Measurements from ENCODE around the gene OR10H1. TPM values are rescaled to one million over a fixed set of nuclear protein-coding genes. Genes with fewer than 3 reads are reported as not detected.
"Not testable (repeated sequence)": the region's sequence is repeated elsewhere in the genome, so short reads cannot be mapped to it uniquely, and the experiment has no call there.

OR10H1 gene
- not detected for total RNA-seq

GRCh38 chr19:15815306-15815705 lies at the start of gene OR10H1:
Gene OR10H1 (minus strand): TSS chr19:15815664. CDS start chr19:15808037, 7,627 bp downstream.
- no peaks in the 10 kb centered on the region for H3K9me3 Mint-ChIP-seq
- peaks cover 2% of the 10 kb centered on the region for H3K27me3 Mint-ChIP-seq
- H3K36me3 Mint-ChIP-seq = no peaks in the 10 kb centered on the region
- CTCF ChIA-PET = no interaction called here
- no peak for DNase-seq
- POLR2A ChIA-PET = no interaction called here
- intact Hi-C loops (cut with micrococcal nuclease) = no loop called here
- H3K4me3 Mint-ChIP-seq = no peak within 1 kb of the TSS
- peaks cover 6% of the 10 kb centered on the region for H3K4me1 Mint-ChIP-seq (ENCODE audit: low read depth)
- H3K27ac Mint-ChIP-seq = no peak within 1 kb of the TSS

DNA sequence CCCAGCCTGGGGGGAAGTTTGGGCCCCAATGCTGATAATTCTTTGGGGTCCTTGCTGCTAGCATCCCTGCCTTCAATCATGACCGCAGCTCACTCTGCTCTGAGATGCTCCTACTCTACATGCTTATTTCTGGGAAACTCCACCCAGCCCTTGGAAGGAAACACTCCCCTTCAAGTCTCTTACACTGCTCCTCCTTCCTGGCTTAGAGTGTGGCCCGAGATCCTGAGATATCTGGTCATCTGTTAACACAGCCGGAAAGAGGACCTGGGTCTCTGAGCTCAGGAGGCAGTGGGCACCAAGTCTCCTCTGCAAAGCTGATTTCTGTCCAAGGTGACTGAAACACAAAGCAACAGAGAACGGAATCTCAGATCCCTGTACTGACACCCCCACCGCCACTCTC lies 49.4 kb upstream of the OR10H1 start:
- no peak for DNase-seq
- Mint-ChIP-seq H3K4me1 (ENCODE audit: low read depth) (no peaks in the 10 kb centered on the region), H3K27me3 (peaks cover 5% of the 10 kb centered on the region), H3K27ac (no peak overlapping the region), H3K4me3 (no peak overlapping the region), H3K9me3 (no peaks in the 10 kb centered on the region), H3K36me3 (no peaks in the 10 kb centered on the region)
- intact Hi-C loops (cut with micrococcal nuclease) = loop anchor here (5.0 kb wide), 1 partner anchor 43 kb away; no protein-coding TSS in a partner anchor
- CTCF ChIA-PET = no interaction called here
- POLR2A ChIA-PET = no interaction called here

DNA sequence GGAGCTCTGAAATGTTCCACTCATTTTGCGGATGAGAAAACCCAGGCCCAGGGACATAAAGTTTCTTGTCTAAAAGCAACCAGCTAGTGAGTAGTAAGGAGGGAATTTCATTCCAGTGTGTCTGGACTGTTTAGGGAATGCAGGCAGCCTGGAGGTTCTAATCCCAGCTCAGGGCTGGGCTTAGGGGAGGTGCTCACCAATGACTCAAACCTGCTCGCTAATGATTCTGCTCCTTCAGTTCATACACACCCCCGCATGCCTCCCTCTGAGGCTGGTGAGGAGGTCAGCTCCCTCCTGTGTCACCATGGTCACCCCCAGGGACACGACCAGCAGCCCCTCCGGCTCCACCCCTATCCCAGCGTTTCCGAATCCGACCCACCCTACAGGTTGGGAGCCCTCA lies 47.8 kb upstream of the OR10H1 start:
- ChIA-PET POLR2A (no interaction called here), CTCF (no interaction called here)
- DNase-seq = no peak
- Mint-ChIP-seq H3K9me3 (no peaks in the 10 kb centered on the region), H3K27ac (no peak overlapping the region), H3K4me1 (ENCODE audit: low read depth) (no peaks in the 10 kb centered on the region), H3K36me3 (no peaks in the 10 kb centered on the region), H3K27me3 (peaks cover 2% of the 10 kb centered on the region), H3K4me3 (no peak overlapping the region)
- intact Hi-C loops (cut with micrococcal nuclease) = no loop called here

DNA sequence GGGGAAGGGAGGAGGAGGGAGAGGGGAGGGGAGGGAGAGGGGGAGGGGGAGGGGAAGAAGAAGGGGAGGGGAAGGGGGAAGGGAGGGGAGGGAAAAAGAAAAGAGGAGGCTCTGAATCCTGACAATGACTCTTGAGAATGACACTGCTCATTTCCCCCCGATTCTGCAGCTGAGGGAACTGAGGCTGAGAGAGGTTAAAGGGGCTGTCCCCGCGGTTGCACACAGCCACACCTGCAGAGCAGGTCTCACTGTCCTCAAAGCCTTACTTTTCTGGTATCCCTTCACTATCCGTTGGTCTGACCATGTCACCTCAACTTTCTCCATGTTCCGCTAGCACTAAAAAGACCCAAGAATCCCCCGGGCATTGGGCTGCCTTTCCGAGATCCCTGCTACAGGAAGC lies 47.0 kb upstream of the OR10H1 start:
- intact Hi-C loops (cut with micrococcal nuclease) = no loop called here
- no peaks in the 10 kb centered on the region for H3K36me3 Mint-ChIP-seq
- CTCF ChIA-PET = no interaction called here
- POLR2A ChIA-PET = no interaction called here
- no peak overlapping the region for H3K27ac Mint-ChIP-seq
- no peaks in the 10 kb centered on the region for H3K9me3 Mint-ChIP-seq
- H3K27me3 Mint-ChIP-seq = peaks cover 2% of the 10 kb centered on the region
- H3K4me1 Mint-ChIP-seq (ENCODE audit: low read depth) = no peaks in the 10 kb centered on the region
- no peak for DNase-seq
- H3K4me3 Mint-ChIP-seq = no peak overlapping the region

GRCh38 chr19:15860522-15860921 lies 45.1 kb upstream of the OR10H1 start:
- CTCF ChIA-PET = interaction anchor here (0.7 kb wide), 1 partner anchor 915 kb away, joined by 3 read pairs; no protein-coding TSS in a partner anchor
- no peak for DNase-seq
- POLR2A ChIA-PET = no interaction called here
- no peaks in the 10 kb centered on the region for H3K36me3 Mint-ChIP-seq
- H3K4me3 Mint-ChIP-seq = no peak overlapping the region
- intact Hi-C loops (cut with micrococcal nuclease) = no loop called here
- H3K9me3 Mint-ChIP-seq = no peaks in the 10 kb centered on the region
- no peaks in the 10 kb centered on the region for H3K4me1 Mint-ChIP-seq (ENCODE audit: low read depth)
- no peak overlapping the region for H3K27ac Mint-ChIP-seq
- H3K27me3 Mint-ChIP-seq = peaks cover 2% of the 10 kb centered on the region

DNA sequence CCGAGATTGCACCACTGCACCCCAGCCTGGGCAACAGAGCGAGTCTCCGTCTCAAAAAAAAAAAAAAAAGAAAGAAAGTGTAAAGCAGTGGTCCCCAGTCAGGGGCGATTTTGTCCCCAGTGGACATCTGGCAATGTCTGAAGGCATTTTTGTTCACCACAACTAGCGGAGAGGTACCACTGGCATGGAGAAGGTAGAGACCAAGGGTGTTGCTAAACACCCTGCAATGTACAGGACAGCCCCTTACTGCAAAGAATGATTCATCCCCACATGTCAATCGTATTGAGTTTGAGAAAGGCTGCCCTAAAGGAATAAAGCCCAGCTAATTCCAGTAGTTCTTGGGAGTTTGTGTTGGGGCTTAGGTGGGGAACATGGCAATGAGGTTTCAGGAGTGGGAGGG lies 43.7 kb upstream of the OR10H1 start:
- Mint-ChIP-seq H3K27ac (no peak overlapping the region), H3K9me3 (no peaks in the 10 kb centered on the region), H3K36me3 (no peaks in the 10 kb centered on the region), H3K27me3 (peaks cover 2% of the 10 kb centered on the region), H3K4me1 (ENCODE audit: low read depth) (no peaks in the 10 kb centered on the region), H3K4me3 (no peak overlapping the region)
- ChIA-PET POLR2A (interaction anchor here (0.6 kb wide), 1 partner anchor 1271 kb away, joined by 3 read pairs; no protein-coding TSS in a partner anchor), CTCF (no interaction called here)
- intact Hi-C loops (cut with micrococcal nuclease) = no loop called here
- no peak for DNase-seq

DNA sequence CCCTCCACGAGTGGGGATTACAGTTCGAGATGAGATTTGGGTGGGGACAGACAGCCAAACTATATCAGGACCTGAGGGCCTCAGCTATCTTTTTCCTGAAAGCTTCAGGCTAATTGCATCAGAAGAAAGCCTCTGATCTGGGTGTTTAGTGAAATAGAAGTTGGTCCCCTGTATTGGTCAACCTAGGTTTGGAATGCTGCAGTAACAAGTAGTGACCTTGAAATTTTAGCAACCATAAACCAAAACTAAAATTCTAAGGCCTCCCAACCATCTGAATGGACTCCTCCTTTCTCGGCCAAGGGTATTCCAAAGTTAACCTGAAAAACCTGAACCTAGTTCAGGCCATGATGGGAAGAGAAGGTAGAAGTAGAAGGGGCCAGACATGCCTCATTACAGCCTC lies 34.9 kb upstream of the OR10H1 start:
- Mint-ChIP-seq H3K27ac (no peak overlapping the region), H3K4me1 (ENCODE audit: low read depth) (peaks cover 4% of the 10 kb centered on the region), H3K9me3 (no peaks in the 10 kb centered on the region), H3K27me3 (no peaks in the 10 kb centered on the region), H3K4me3 (no peak overlapping the region), H3K36me3 (no peaks in the 10 kb centered on the region)
- intact Hi-C loops (cut with micrococcal nuclease) = no loop called here
- POLR2A ChIA-PET = no interaction called here
- CTCF ChIA-PET = no interaction called here
- DNase-seq = no peak

GRCh38 chr19:15846923-15847322 lies 31.5 kb upstream of the OR10H1 start:
- no peaks in the 10 kb centered on the region for H3K27me3 Mint-ChIP-seq
- intact Hi-C loops (cut with micrococcal nuclease) = no loop called here
- no peak for DNase-seq
- ChIA-PET CTCF (no interaction called here), POLR2A (no interaction called here)
- H3K4me1 Mint-ChIP-seq (ENCODE audit: low read depth) = peaks cover 26% of the 10 kb centered on the region
- no peak overlapping the region for H3K4me3 Mint-ChIP-seq
- no peak overlapping the region for H3K27ac Mint-ChIP-seq
- H3K36me3 Mint-ChIP-seq = no peaks in the 10 kb centered on the region
- H3K9me3 Mint-ChIP-seq = no peaks in the 10 kb centered on the region

- DNase-seq; H3K9me3 Mint-ChIP-seq; intact Hi-C loops (cut with micrococcal nuclease); H3K36me3 Mint-ChIP-seq; H3K4me3 Mint-ChIP-seq; H3K27me3 Mint-ChIP-seq; POLR2A ChIA-PET; CTCF ChIA-PET: not testable (repeated sequence)
- H3K4me1 Mint-ChIP-seq (ENCODE audit: low read depth) = peaks cover 28% of the 10 kb centered on the region
- peak overlapping the region; percentile 19 for H3K27ac Mint-ChIP-seq
Measured at GRCh38 chr19:15843894-15844222, 28.4 kb upstream of the OR10H1 start.

- no peak for DNase-seq
- POLR2A ChIA-PET = no interaction called here
- Mint-ChIP-seq H3K36me3 (no peaks in the 10 kb centered on the region), H3K4me3 (no peak overlapping the region), H3K4me1 (ENCODE audit: low read depth) (peaks cover 33% of the 10 kb centered on the region), H3K27me3 (no peaks in the 10 kb centered on the region), H3K27ac (peak overlapping the region; percentile 19), H3K9me3 (no peaks in the 10 kb centered on the region)
- CTCF ChIA-PET = no interaction called here
- intact Hi-C loops (cut with micrococcal nuclease) = no loop called here
Measured at GRCh38 chr19:15843203-15843893, 27.9 kb upstream of the OR10H1 start.

- POLR2A ChIA-PET = no interaction called here
- H3K4me3 Mint-ChIP-seq = no peak overlapping the region
- CTCF ChIA-PET = no interaction called here
- no peak overlapping the region for H3K27ac Mint-ChIP-seq
- H3K27me3 Mint-ChIP-seq = no peaks in the 10 kb centered on the region
- peak; percentile 41 for DNase-seq
- H3K36me3 Mint-ChIP-seq = no peaks in the 10 kb centered on the region
- H3K9me3 Mint-ChIP-seq = no peaks in the 10 kb centered on the region
- peaks cover 38% of the 10 kb centered on the region for H3K4me1 Mint-ChIP-seq (ENCODE audit: low read depth)
- intact Hi-C loops (cut with micrococcal nuclease) = no loop called here
Measured at GRCh38 chr19:15841875-15842569, 26.6 kb upstream of the OR10H1 start.

GRCh38 chr19:15840833-15841232 lies 25.4 kb upstream of the OR10H1 start:
- no peak overlapping the region for H3K4me3 Mint-ChIP-seq
- ChIA-PET POLR2A (no interaction called here), CTCF (no interaction called here)
- no peaks in the 10 kb centered on the region for H3K27me3 Mint-ChIP-seq
- peaks cover 39% of the 10 kb centered on the region for H3K4me1 Mint-ChIP-seq (ENCODE audit: low read depth)
- DNase-seq = no peak
- no peaks in the 10 kb centered on the region for H3K9me3 Mint-ChIP-seq
- H3K36me3 Mint-ChIP-seq = no peaks in the 10 kb centered on the region
- H3K27ac Mint-ChIP-seq = no peak overlapping the region
- intact Hi-C loops (cut with micrococcal nuclease) = no loop called here

- POLR2A ChIA-PET, DNase-seq, H3K4me3 Mint-ChIP-seq, H3K27me3 Mint-ChIP-seq, H3K36me3 Mint-ChIP-seq, H3K9me3 Mint-ChIP-seq, H3K27ac Mint-ChIP-seq: not testable (repeated sequence)
- CTCF ChIA-PET = interaction anchor here (0.7 kb wide), 1 partner anchor 303 kb away, joined by 3 read pairs; no protein-coding TSS in a partner anchor
- intact Hi-C loops (cut with micrococcal nuclease) = loop anchor here (5.0 to 10.0 kb wide), 3 partner anchors 237 to 745 kb away; partner anchors contain the start of genes FAM32A and TPM4
- peaks cover 39% of the 10 kb centered on the region for H3K4me1 Mint-ChIP-seq (ENCODE audit: low read depth)
Measured at GRCh38 chr19:15839888-15840287, 24.4 kb upstream of the OR10H1 start.
